Measurements from ENCODE around the gene ANKRD22.

The ANKRD22 gene

DNA sequence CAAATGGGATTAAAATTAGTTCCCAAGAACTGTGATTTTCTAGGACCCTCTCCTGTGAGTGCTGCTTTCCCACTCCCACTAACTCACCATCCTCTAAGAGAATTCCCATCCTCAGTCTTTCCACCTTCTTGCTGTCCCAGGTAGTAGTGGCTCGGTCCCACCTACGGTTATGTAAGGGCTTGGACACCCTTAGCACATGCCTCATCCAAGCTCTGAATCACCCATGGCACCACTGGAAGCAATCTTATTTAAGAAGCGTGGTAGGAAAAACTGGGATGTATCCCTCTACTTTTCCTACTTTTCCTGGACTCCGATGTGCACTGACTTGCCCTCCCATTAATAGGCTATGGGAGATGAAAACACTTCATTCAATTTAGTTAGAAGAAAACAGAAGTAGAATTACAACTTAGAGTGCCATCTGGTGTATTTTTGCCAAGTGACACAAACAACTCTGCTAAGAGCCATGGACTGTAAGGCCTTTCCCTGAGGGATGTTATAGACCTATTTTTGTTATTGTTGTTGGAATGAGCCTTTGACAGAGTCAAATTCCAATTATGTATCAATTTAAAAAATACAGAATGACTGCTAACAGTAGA, 13.7 kb upstream of the ANKRD22 start:
- Histone ChIP-seq H3K27me3 (ENCODE audit: insufficient read depth, low read depth) (no peaks in the 10 kb centered on the region), H2AFZ (ENCODE audit: low read depth) (no peak overlapping the region), H4K20me1 (ENCODE audit: insufficient read depth) (no peaks in the 10 kb centered on the region), H3K4me2 (no peak overlapping the region), H3K27ac (no peak overlapping the region), H3K4me3 (IDR thresholded peaks at IDR 0.05; ENCODE audit: insufficient read depth, low read depth, low read length) (no peak overlapping the region), H3K9ac (no peak overlapping the region), H3K36me3 (ENCODE audit: insufficient read depth) (no peaks in the 10 kb centered on the region), H3K4me1 (ENCODE audit: low read depth, poor library complexity, severe bottlenecking) (peaks cover 6% of the 10 kb centered on the region), H3K79me2 (ENCODE audit: insufficient read depth, low read depth) (no peaks in the 10 kb centered on the region)
- TF ChIP-seq, protein P1, sequence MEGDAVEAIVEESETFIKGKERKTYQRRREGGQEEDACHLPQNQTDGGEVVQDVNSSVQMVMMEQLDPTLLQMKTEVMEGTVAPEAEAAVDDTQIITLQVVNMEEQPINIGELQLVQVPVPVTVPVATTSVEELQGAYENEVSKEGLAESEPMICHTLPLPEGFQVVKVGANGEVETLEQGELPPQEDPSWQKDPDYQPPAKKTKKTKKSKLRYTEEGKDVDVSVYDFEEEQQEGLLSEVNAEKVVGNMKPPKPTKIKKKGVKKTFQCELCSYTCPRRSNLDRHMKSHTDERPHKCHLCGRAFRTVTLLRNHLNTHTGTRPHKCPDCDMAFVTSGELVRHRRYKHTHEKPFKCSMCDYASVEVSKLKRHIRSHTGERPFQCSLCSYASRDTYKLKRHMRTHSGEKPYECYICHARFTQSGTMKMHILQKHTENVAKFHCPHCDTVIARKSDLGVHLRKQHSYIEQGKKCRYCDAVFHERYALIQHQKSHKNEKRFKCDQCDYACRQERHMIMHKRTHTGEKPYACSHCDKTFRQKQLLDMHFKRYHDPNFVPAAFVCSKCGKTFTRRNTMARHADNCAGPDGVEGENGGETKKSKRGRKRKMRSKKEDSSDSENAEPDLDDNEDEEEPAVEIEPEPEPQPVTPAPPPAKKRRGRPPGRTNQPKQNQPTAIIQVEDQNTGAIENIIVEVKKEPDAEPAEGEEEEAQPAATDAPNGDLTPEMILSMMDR (conservative IDR thresholded peaks at IDR 0.05; ENCODE audit: low read depth, low read length) = no peak

- no peaks in the 10 kb centered on the region for H3K36me3 ChIP-seq (ENCODE audit: insufficient read depth)
- no peaks in the 10 kb centered on the region for H4K20me1 ChIP-seq (ENCODE audit: insufficient read depth)
- no peaks in the 10 kb centered on the region for H3K4me1 ChIP-seq (ENCODE audit: low read depth, poor library complexity, severe bottlenecking)
- H3K9ac ChIP-seq = no peak overlapping the region
- TF ChIP-seq, protein P1 (conservative IDR thresholded peaks at IDR 0.05; ENCODE audit: low read depth, low read length) = no peak
- H2AFZ ChIP-seq (ENCODE audit: low read depth) = no peak overlapping the region
- no peaks in the 10 kb centered on the region for H3K79me2 ChIP-seq (ENCODE audit: insufficient read depth, low read depth)
- H3K4me3 ChIP-seq (IDR thresholded peaks at IDR 0.05; ENCODE audit: insufficient read depth, low read depth, low read length) = no peak overlapping the region
- H3K4me2 ChIP-seq = no peak overlapping the region
- no peak overlapping the region for H3K27ac ChIP-seq
- no peaks in the 10 kb centered on the region for H3K27me3 ChIP-seq (ENCODE audit: insufficient read depth, low read depth)
Measured at GRCh38 chr10:88861036-88861435, 9.4 kb upstream of the ANKRD22 start.

GRCh38 chr10:88858491-88858890, 6.8 kb upstream of the ANKRD22 start:
- Histone ChIP-seq H3K27me3 (ENCODE audit: insufficient read depth, low read depth) (no peaks in the 10 kb centered on the region), H3K4me1 (ENCODE audit: low read depth, poor library complexity, severe bottlenecking) (no peaks in the 10 kb centered on the region), H3K36me3 (ENCODE audit: insufficient read depth) (no peaks in the 10 kb centered on the region), H3K27ac (no peak overlapping the region), H2AFZ (ENCODE audit: low read depth) (no peak overlapping the region), H3K79me2 (ENCODE audit: insufficient read depth, low read depth) (no peaks in the 10 kb centered on the region), H3K4me2 (no peak overlapping the region), H3K9ac (no peak overlapping the region), H4K20me1 (ENCODE audit: insufficient read depth) (no peaks in the 10 kb centered on the region), H3K4me3 (IDR thresholded peaks at IDR 0.05; ENCODE audit: insufficient read depth, low read depth, low read length) (no peak overlapping the region)
- TF ChIP-seq, protein P1 (conservative IDR thresholded peaks at IDR 0.05; ENCODE audit: low read depth, low read length) = no peak

DNA sequence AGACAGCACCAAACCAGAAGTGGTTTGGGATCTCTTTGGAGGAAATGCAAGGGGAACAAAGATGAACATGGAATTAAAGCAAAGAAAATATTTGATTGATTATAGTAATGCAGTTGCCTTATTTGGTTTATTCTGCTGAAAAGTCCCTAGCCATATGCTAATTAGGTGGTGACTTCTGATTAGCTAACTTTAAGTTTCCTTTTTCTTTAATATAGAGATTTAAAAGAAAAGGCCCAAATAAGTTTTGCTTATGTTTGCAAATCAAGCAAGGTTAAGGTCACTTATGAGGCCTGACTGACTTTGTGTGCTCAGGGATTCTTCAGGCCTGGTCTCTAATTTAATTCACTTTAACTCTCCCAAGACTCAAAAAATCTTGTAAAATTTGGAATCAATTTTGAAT, 6.2 kb upstream of the ANKRD22 start:
- Histone ChIP-seq H3K27me3 (ENCODE audit: insufficient read depth, low read depth) (no peaks in the 10 kb centered on the region), H3K4me2 (no peak overlapping the region), H3K36me3 (ENCODE audit: insufficient read depth) (no peaks in the 10 kb centered on the region), H3K4me1 (ENCODE audit: low read depth, poor library complexity, severe bottlenecking) (no peaks in the 10 kb centered on the region), H3K9ac (no peak overlapping the region), H4K20me1 (ENCODE audit: insufficient read depth) (no peaks in the 10 kb centered on the region), H3K4me3 (IDR thresholded peaks at IDR 0.05; ENCODE audit: insufficient read depth, low read depth, low read length) (no peak overlapping the region), H2AFZ (ENCODE audit: low read depth) (no peak overlapping the region), H3K27ac (no peak overlapping the region), H3K79me2 (ENCODE audit: insufficient read depth, low read depth) (no peaks in the 10 kb centered on the region)
- TF ChIP-seq, protein P1 (conservative IDR thresholded peaks at IDR 0.05; ENCODE audit: low read depth, low read length) = no peak
